Stimulated activated CD4-positive, alpha-beta T cell treated with anti-CD3 and anti-CD28 coated beads, Interleukin-2, amount 100 ng/mL, for 4 hours (primary cell): ENCODE measurements around the gene PRRX2.

ENCODE experiments used
- DNase-seq: peaks from one replicate; pipeline ENCODE4 v3.0.0-alpha.2; 2020; ENCODE audit warnings: low read depth

PRRX2 gene

GRCh38 chr9:129637102-129637501 is 28.3 kb upstream of the PRRX2 start:
- no peak for DNase-seq

GRCh38 chr9:129637673-129638439 is 27.6 kb upstream of the PRRX2 start:
- no peak for DNase-seq

- DNase-seq, result no peak
Observed at GRCh38 chr9:129639034-129639630, 26.3 kb upstream of the PRRX2 start.

GRCh38 chr9:129639756-129640085 is 25.7 kb upstream of the PRRX2 start:
- DNase-seq, result no peak

GRCh38 chr9:129640086-129640870 is 25.2 kb upstream of the PRRX2 start:
- DNase-seq, result no peak

- DNase-seq, result no peak
Observed at GRCh38 chr9:129640871-129641749, 24.3 kb upstream of the PRRX2 start.

GRCh38 chr9:129641750-129642585 is 23.5 kb upstream of the PRRX2 start, which contains the start of gene ASB6:
TSS of gene ASB6 (minus strand) at chr9:129642151. CDS start at chr9:129641999, 152 bp downstream.
- DNase-seq, result peak; percentile 79

GRCh38 chr9:129643706-129644105 is 21.7 kb upstream of the PRRX2 start:
- DNase-seq, result no peak

GRCh38 chr9:129644365-129644764 is 21.1 kb upstream of the PRRX2 start:
- no peak for DNase-seq

GRCh38 chr9:129644902-129645301 is 20.5 kb upstream of the PRRX2 start:
- DNase-seq, result no peak

GRCh38 chr9:129646252-129646651 is 19.2 kb upstream of the PRRX2 start:
- DNase-seq, result no peak

GRCh38 chr9:129646654-129647053 is 18.8 kb upstream of the PRRX2 start:
- DNase-seq, result no peak

GRCh38 chr9:129647635-129648034 is 17.8 kb upstream of the PRRX2 start:
- DNase-seq, result no peak

- no peak for DNase-seq
Observed at GRCh38 chr9:129648092-129648763, 17.2 kb upstream of the PRRX2 start.

GRCh38 chr9:129648764-129649115 is 16.7 kb upstream of the PRRX2 start:
- no peak for DNase-seq

- no peak for DNase-seq
Observed at GRCh38 chr9:129649726-129650679, 15.4 kb upstream of the PRRX2 start.

GRCh38 chr9:129650680-129651235 is 14.7 kb upstream of the PRRX2 start:
- no peak for DNase-seq

GRCh38 chr9:129653823-129654553 is 11.5 kb upstream of the PRRX2 start:
- no peak for DNase-seq
